ENCODE results near the gene TMEM43. TPM values are rescaled to one million over a fixed set of nuclear protein-coding genes. Genes with fewer than 3 reads are reported as not detected.

The TMEM43 gene
- total and polyA plus RNA-seq, 2 of the 8 experiments (the other 6 are each of a cell fraction or from before 2014, with no cell fraction given): 27.0 to 33.7 TPM

DNA sequence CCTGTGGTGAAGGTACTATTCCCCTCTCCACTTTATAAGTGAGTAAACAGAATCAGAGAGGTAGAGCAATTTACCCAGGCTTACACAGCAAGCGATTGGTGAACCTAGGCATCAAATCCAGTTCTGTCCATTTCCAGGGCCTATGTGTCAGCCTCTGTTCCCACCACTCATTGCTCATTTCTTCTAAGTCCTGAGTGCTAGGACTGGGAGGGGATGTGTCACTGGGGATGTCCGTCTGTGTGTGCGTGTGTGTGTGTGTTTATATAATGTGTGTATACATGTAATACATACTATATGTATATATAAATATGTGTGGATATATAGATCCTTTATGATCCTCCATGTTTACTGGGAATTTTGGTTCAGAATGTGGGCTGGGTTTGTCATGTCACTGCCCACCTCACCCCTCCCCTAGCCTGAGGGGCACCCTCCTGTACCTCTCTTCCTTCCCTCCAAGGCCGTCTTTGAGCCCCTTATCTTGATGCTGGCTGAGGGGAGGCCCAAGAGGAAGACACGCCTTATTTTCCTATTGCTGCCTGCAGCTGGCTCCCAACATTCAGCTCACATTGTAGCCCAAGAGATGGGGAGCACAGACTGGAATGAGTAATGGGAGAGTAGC lies 2.1 kb downstream of the TMEM43 start (continued):
- no peak for TF ChIP-seq CHD7 (IDR thresholded peaks at IDR 0.05; ENCODE audit: insufficient replicate concordance, low read length)
- no peak for TF ChIP-seq POLR2AphosphoS5 (IDR thresholded peaks at IDR 0.05; ENCODE audit: low read depth, low read length)
